HCT116 (cell line): ENCODE data around the gene SHROOM3. TPM values are rescaled to one million over a fixed set of nuclear protein-coding genes. Genes with fewer than 3 reads are reported as not detected.

Experiments used
- ATAC-seq: fragments of 200-7000 bp; cut with Tn5 transposase; 2 replicates; pipeline ENCODE4 v1.9.1; 2020; ENCODE audit warnings: mild to moderate bottlenecking, moderate library complexity
- BruUV-seq: library from RNA; stranded (reverse); fragments of 400-500 nt; replicated peaks from 2 replicates; lab custom pipeline; 2021; lab: Mats Ljungman, UMichigan
- CTCF ChIA-PET: fragments of 300-600 bp; sonication (Branson Sonifier 250); formaldehyde crosslinking; loops from one replicate; lab custom pipeline; 2021; ENCODE audit warnings: antibody characterized with exemption; lab: Charles Lee
- POLR2A ChIA-PET: fragments of 300-600, 350-600 bp; sonication (Branson Sonifier 250); formaldehyde crosslinking; loops from one replicate; lab custom pipeline; 2021; ENCODE audit warnings: antibody characterized with exemption; lab: Charles Lee
- RAD21 ChIA-PET, 2 experiments: fragments of 300-600 bp; sonication (Branson Sonifier 250); formaldehyde crosslinking; loops; one replicate each; lab custom pipeline; 2023; ENCODE audit warnings: low total read pairs in 2 of 2; ENCODE audit not compliant: uncharacterized antibody in 2 of 2, unreplicated experiment in 2 of 2, low non-redundant PET in 1 of 2; lab: Charles Lee
- DNase-seq: peaks from one replicate; pipeline ENCODE4 v3.0.0-alpha.2; 2010; ENCODE audit warnings: low read depth, low spot score
- H2AFZ ChIP-seq: fragments of 200-600 bp; shearing (Covaris generic), sonication (generic); 2 replicates; pipeline ENCODE4 v1.6.1; 2017; ENCODE audit warnings: low read depth, mixed run types, mixed read lengths, antibody characterized with exemption, low read length; ENCODE audit not compliant: poor library complexity, severe bottlenecking
- H3K27ac ChIP-seq: 2 replicates; pipeline ENCODE4 v1.5.1; 2012; ENCODE audit warnings: low read depth, low read length
- H3K27me3 ChIP-seq: fragments of 200-600 bp; sonication (generic); 2 replicates; pipeline ENCODE4 v1.6.1; 2016; ENCODE audit warnings: mixed run types, low read length, mixed read lengths; ENCODE audit not compliant: insufficient read depth
- H3K36me3 ChIP-seq, 2 experiments: fragments of 200-500 bp in 1 of 2; fragments of 200-600 bp in 1 of 2; sonication (Bioruptor generic) in 1 of 2; sonication (generic) in 1 of 2; 2 replicates each; pipeline versions ENCODE4 v1.5.1 to v1.6.1; 2014 to 2016; ENCODE audit warnings: low read length in 2 of 2, inconsistent platforms in 1 of 2, mixed read lengths in 1 of 2, mixed run types in 1 of 2; ENCODE audit not compliant: insufficient read depth in 2 of 2, control insufficient read depth in 1 of 2
- H3K4me1 ChIP-seq, 2 experiments: fragments of 200-600 bp in 1 of 2; sonication (generic) in 1 of 2; 2 replicates each; pipeline versions ENCODE4 v1.5.1 to v1.6.1; 2012 to 2017; ENCODE audit warnings: low read length in 2 of 2, inconsistent platforms in 1 of 2, mild to moderate bottlenecking in 1 of 2, mixed read lengths in 1 of 2, mixed run types in 1 of 2, moderate library complexity in 1 of 2; ENCODE audit not compliant: insufficient read depth in 2 of 2, control insufficient read depth in 1 of 2
- H3K4me2 ChIP-seq: fragments of 200-600 bp; sonication (generic); 2 replicates; pipeline ENCODE4 v1.6.1; 2017; ENCODE audit warnings: mixed run types, low read length, mixed read lengths
- H3K4me3 ChIP-seq, 2 experiments: fragments of 200-600 bp in 1 of 2; sonication (generic) in 1 of 2; replicated peaks in 1 of 2; 2 replicates each; pipeline ENCODE4 v1.5.1; 2011 to 2016; ENCODE audit warnings: low read length in 2 of 2, control low read depth in 1 of 2, low read depth in 1 of 2, mild to moderate bottlenecking in 1 of 2, mixed read lengths in 1 of 2, mixed run types in 1 of 2
- H3K79me2 ChIP-seq: fragments of 200-600 bp; sonication (generic); 2 replicates; pipeline ENCODE4 v1.6.1; 2017; ENCODE audit warnings: mild to moderate bottlenecking, mixed run types, low read length, moderate library complexity, mixed read lengths; ENCODE audit not compliant: insufficient read depth
- H3K9ac ChIP-seq: fragments of 200-600 bp; sonication (generic); 2 replicates; pipeline ENCODE4 v1.6.1; 2016; ENCODE audit warnings: low read length, mixed read lengths
- H3K9me2 ChIP-seq: fragments of 200-600 bp; sonication (generic), shearing (Covaris generic); 2 replicates; pipeline ENCODE4 v1.6.1; 2017; ENCODE audit warnings: mixed run types, mild to moderate bottlenecking, moderate library complexity; ENCODE audit not compliant: insufficient read depth
- H3K9me3 ChIP-seq, 2 experiments: fragments of 200-500 bp in 1 of 2; fragments of 200-600 bp in 1 of 2; sonication (Bioruptor generic) in 1 of 2; sonication (generic) in 1 of 2; 2 replicates each; pipeline ENCODE4 v1.6.1; 2014 to 2017; ENCODE audit warnings: low read length in 2 of 2, mixed read lengths in 2 of 2, inconsistent platforms in 1 of 2, low read depth in 1 of 2, mild to moderate bottlenecking in 1 of 2, mixed run types in 1 of 2, moderate library complexity in 1 of 2; ENCODE audit not compliant: control insufficient read depth in 1 of 2, insufficient read depth in 1 of 2
- H4K20me1 ChIP-seq: fragments of 200-600 bp; sonication (generic), shearing (Covaris generic); 2 replicates; pipeline ENCODE4 v1.6.1; 2017; ENCODE audit warnings: mixed run types, mild to moderate bottlenecking, moderate library complexity; ENCODE audit not compliant: insufficient read depth
- ATF3 ChIP-seq: IDR thresholded peaks from 2 replicates; pipeline ENCODE4 v1.6.1; 2012
- CBX3 ChIP-seq: IDR thresholded peaks from 2 replicates; pipeline ENCODE4 v1.6.1; 2012; ENCODE audit warnings: low read depth
- CEBPB ChIP-seq: IDR thresholded peaks from 2 replicates; pipeline ENCODE4 v1.6.1; 2012; ENCODE audit warnings: low read depth
- EGR1 ChIP-seq: IDR thresholded peaks from 2 replicates; pipeline ENCODE4 v1.6.1; 2012; ENCODE audit warnings: low read depth
- ELF1 ChIP-seq: IDR thresholded peaks from 2 replicates; pipeline ENCODE4 v1.6.1; 2012; ENCODE audit warnings: low read depth, borderline replicate concordance
- EZH2phosphoT487 ChIP-seq: fragments of 200-600 bp; IDR thresholded peaks from 2 replicates; pipeline ENCODE4 v1.6.1; 2018; ENCODE audit warnings: antibody characterized with exemption, borderline replicate concordance
- FOSL1 ChIP-seq: IDR thresholded peaks from 2 replicates; pipeline ENCODE4 v1.6.1; 2012; ENCODE audit warnings: low read depth
- JUND ChIP-seq: IDR thresholded peaks from 2 replicates; pipeline ENCODE4 v1.6.1; 2012
- MAX ChIP-seq: IDR thresholded peaks from 2 replicates; pipeline ENCODE4 v1.6.1; 2012
- POLR2A ChIP-seq: IDR thresholded peaks from 2 replicates; pipeline ENCODE4 v1.7.0; 2011; ENCODE audit warnings: borderline replicate concordance; ENCODE audit not compliant: insufficient read depth, insufficient read length; ENCODE audit errors: extremely low read depth
- POLR2AphosphoS5 ChIP-seq: IDR thresholded peaks from 2 replicates; pipeline ENCODE4 v1.6.1; 2011; ENCODE audit warnings: mild to moderate bottlenecking, low read depth, low read length, moderate library complexity
- RAD21 ChIP-seq: IDR thresholded peaks from 2 replicates; pipeline ENCODE4 v1.6.1; 2012; ENCODE audit warnings: low read depth, mild to moderate bottlenecking
- SIN3A ChIP-seq: IDR thresholded peaks from 2 replicates; pipeline ENCODE4 v1.6.1; 2012; ENCODE audit warnings: low read depth
- SP1 ChIP-seq: IDR thresholded peaks from 2 replicates; pipeline ENCODE4 v1.6.1; 2012; ENCODE audit warnings: low read depth
- SRF ChIP-seq: IDR thresholded peaks from 2 replicates; pipeline ENCODE4 v1.6.1; 2012; ENCODE audit warnings: low read depth
- YY1 ChIP-seq: IDR thresholded peaks from 2 replicates; pipeline ENCODE4 v1.6.1; 2011; ENCODE audit warnings: low read length, low read depth, moderate library complexity, mild to moderate bottlenecking; ENCODE audit not compliant: insufficient replicate concordance; ENCODE audit errors: extremely low read depth
- ZBTB33 ChIP-seq: IDR thresholded peaks from 2 replicates; pipeline ENCODE4 v1.6.1; 2011; ENCODE audit warnings: mild to moderate bottlenecking, low read length, moderate library complexity; ENCODE audit not compliant: insufficient replicate concordance; ENCODE audit errors: extremely low read depth
- ZFX ChIP-seq: fragments of 450-650 bp; IDR thresholded peaks from 2 replicates; pipeline ENCODE4 v1.6.1; 2017
- ZNF274 ChIP-seq: fragments of 200-500 bp; sonication (Bioruptor generic); IDR thresholded peaks from 2 replicates; pipeline ENCODE4 v1.6.1; 2014; ENCODE audit warnings: mild to moderate bottlenecking, low read depth, low read length, inconsistent platforms
- intact Hi-C: fragments of 100-400 bp; cut with micrococcal nuclease; formaldehyde crosslinking; loops from 2 replicates; pipeline ENCODE4 v1.10.0; 2022
- total RNA-seq: library from RNA; stranded (reverse); gene quantifications from one replicate; pipeline ENCODE4 v1.2.1, GENCODE V29; 2021; ENCODE audit not compliant: unreplicated experiment

Gene SHROOM3
- total RNA-seq, 1 experiment from 2014 or later = 22.5 TPM

- CTCF ChIA-PET = no interaction called here
- TF ChIP-seq ZNF274 (no peak), SRF (no peak), ATF3 (no peak), POLR2AphosphoS5 (no peak), ELF1 (no peak), EZH2phosphoT487 (no peak), RAD21 (no peak), ZBTB33 (no peak), POLR2A (no peak), JUND (no peak), CBX3 (no peak), FOSL1 (no peak), ZFX (no peak), SIN3A (no peak), SP1 (no peak), MAX (no peak), YY1 (no peak), CEBPB (no peak), EGR1 (no peak)
- no peak overlapping the region for H3K27ac ChIP-seq
Measured at GRCh38 chr4:76601791-76602190, 166.8 kb downstream of the SHROOM3 start.

More at GRCh38 chr4:76601791-76602190, 166.8 kb downstream of the SHROOM3 start:
- BruUV-seq = no TSS peak
- no peaks in the 10 kb centered on the region for H4K20me1 ChIP-seq
- H3K9me2 ChIP-seq = no peaks in the 10 kb centered on the region; the same call in 1 of the 2 replicates
- no peaks in the 10 kb centered on the region for H3K36me3 ChIP-seq
- no peaks in the 10 kb centered on the region for H3K9me3 ChIP-seq
- H2AFZ ChIP-seq = no peak overlapping the region
- H3K9ac ChIP-seq = no peak overlapping the region
- intact Hi-C loops = no loop called here
- ChIA-PET RAD21 (no interaction called here), POLR2A (interaction anchor here (0.9 kb wide), 1 partner anchor 16 kb away, joined by 4 read pairs; no protein-coding TSS in a partner anchor)
- H3K4me3 ChIP-seq = no peak overlapping the region
- ATAC-seq = no peak
- peaks cover 0 to 7% of the 10 kb centered on the region in 2 experiments; a peak in 1 of 4 replicates for H3K4me1 ChIP-seq
- H3K4me2 ChIP-seq = no peak overlapping the region
- DNase-seq = no peak
- H3K27me3 ChIP-seq = no peaks in the 10 kb centered on the region
- no peaks in the 10 kb centered on the region for H3K79me2 ChIP-seq
